Fibroblast of villous mesenchyme (primary cell): Measurements from ENCODE around the gene ZNF618. TPM values are rescaled to one million over a fixed set of nuclear protein-coding genes. Genes with fewer than 3 reads are reported as not detected.

ENCODE experiments used
- DNase-seq: peaks from one replicate; pipeline ENCODE4 v3.0.0-alpha.2; 2010; ENCODE audit warnings: low read depth
- H3K4me3 ChIP-seq: 2 replicates; pipeline ENCODE4 v1.5.1; 2011; ENCODE audit warnings: low read depth, mild to moderate bottlenecking, low read length
- total RNA-seq: library from RNA; depleted of rRNA; stranded (reverse); fragments of >200 nt; gene quantifications from 2 replicates; pipeline ENCODE4 v1.2.3, GENCODE V29; 2012
- TF ChIP-seq, protein P1 (sequence below): IDR thresholded peaks from 2 replicates; pipeline ENCODE4 v1.5.1; 2012; ENCODE audit warnings: low read depth, mild to moderate bottlenecking, low read length; ENCODE audit not compliant: insufficient read depth

ZNF618 gene
- total RNA-seq, 1 donor = 12.5 TPM

GRCh38 chr9:113973963-113974413, 97.9 kb downstream of the ZNF618 start:
- TF ChIP-seq, protein P1, sequence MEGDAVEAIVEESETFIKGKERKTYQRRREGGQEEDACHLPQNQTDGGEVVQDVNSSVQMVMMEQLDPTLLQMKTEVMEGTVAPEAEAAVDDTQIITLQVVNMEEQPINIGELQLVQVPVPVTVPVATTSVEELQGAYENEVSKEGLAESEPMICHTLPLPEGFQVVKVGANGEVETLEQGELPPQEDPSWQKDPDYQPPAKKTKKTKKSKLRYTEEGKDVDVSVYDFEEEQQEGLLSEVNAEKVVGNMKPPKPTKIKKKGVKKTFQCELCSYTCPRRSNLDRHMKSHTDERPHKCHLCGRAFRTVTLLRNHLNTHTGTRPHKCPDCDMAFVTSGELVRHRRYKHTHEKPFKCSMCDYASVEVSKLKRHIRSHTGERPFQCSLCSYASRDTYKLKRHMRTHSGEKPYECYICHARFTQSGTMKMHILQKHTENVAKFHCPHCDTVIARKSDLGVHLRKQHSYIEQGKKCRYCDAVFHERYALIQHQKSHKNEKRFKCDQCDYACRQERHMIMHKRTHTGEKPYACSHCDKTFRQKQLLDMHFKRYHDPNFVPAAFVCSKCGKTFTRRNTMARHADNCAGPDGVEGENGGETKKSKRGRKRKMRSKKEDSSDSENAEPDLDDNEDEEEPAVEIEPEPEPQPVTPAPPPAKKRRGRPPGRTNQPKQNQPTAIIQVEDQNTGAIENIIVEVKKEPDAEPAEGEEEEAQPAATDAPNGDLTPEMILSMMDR = no peak
- no peak for DNase-seq
- H3K4me3 ChIP-seq = no peak overlapping the region

- DNase-seq = no peak
- TF ChIP-seq, protein P1 = no peak
- H3K4me3 ChIP-seq = no peak overlapping the region
These were observed 100.8 kb downstream of the ZNF618 start for GRCh38 chr9:113976915-113977314.

DNA sequence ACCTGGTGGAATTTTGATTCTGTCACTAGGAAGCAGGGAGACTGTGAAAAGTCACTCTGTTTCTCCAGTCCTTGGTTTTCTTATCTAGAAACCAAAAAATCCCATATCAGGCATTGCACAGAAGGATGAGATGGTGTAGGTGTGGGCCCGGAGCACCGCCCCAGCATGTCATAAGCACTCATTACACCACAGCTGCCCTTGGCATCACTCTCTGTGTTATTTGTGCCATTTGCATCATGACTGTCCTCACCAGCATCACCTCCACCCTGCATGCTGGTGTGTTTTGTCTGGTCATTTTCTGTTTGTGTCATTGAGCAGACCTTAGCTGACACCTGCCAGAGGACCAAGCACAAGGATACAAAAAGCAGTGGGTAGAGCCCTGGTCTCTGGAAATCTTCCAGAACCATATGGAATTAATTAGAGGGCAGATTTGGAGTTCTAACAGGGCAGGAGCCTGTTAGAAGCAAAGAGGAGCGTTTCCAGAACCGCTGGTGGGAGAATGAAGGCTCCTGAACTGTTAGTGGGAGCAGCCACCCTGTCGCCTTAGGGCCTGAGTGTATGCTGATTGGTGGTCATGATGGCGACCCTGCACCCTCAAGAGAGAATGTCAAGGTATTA, 102.7 kb downstream of the ZNF618 start:
- TF ChIP-seq, protein P1 = no peak
- H3K4me3 ChIP-seq = no peak overlapping the region
- no peak for DNase-seq

GRCh38 chr9:113979343-113980127, 103.4 kb downstream of the ZNF618 start:
- no peak overlapping the region for H3K4me3 ChIP-seq
- TF ChIP-seq, protein P1 = no peak
- no peak for DNase-seq

DNA sequence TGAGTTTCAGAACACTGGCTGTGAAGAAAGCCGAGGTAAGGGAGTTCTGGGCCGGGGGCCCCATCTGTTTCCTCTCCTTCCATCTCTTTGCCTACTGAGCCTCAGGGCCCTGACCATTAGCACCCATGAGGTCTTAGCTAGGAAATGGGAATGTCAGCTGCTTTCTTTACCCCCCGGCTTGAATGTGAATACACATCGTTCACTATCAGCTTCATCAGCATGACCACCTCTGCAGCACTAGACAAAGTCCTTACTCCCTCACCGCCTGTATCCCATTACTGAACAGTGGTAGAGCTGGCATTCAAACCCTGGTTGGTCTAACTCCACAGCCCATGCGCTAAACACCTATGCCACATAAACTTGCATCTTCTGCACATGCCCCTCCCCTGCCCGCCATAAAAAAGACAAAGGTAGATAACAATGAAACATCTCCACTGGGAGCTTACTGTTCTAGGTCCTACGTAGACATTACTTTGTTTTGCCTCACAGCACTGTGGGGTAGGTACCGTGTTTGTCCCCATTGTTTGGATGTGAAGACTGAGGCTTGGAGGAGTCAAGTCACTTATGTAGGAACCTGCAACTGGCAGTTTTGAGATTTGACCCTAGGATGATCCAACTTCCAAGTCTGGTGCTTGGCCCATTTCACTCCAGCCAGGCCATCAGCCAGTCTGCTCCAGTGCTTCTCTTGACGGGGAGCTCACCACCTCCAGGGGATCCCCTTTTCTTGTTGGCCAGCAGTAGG, 108.7 kb downstream of the ZNF618 start:
- H3K4me3 ChIP-seq = no peak overlapping the region
- DNase-seq = no peak
- TF ChIP-seq, protein P1 = no peak

- TF ChIP-seq, protein P1 = no peak
- DNase-seq = peak; percentile 30
- H3K4me3 ChIP-seq = no peak overlapping the region
These were observed 110.0 kb downstream of the ZNF618 start for GRCh38 chr9:113985968-113986585.
